Neuron (in vitro differentiated cells): ENCODE results near the gene NTMT1.

Experiments
- H2AFZ ChIP-seq: one replicate; pipeline ENCODE4 v1.6.1; 2013; ENCODE audit warnings: low read depth, mild to moderate bottlenecking, inconsistent platforms, low read length, moderate library complexity
- H3K27me3 ChIP-seq: one replicate; pipeline ENCODE4 v1.6.1; 2013; ENCODE audit warnings: low read length; ENCODE audit not compliant: insufficient read depth
- H3K36me3 ChIP-seq: one replicate; pipeline ENCODE4 v1.6.1; 2013; ENCODE audit warnings: low read length; ENCODE audit not compliant: insufficient read depth
- H3K4me1 ChIP-seq: one replicate; pipeline ENCODE4 v1.6.1; 2013; ENCODE audit warnings: low read length; ENCODE audit not compliant: insufficient read depth
- H3K4me3 ChIP-seq: 2 replicates; pipeline ENCODE4 v1.5.1; 2013; ENCODE audit warnings: mild to moderate bottlenecking, low read length, moderate library complexity
- H3K9me3 ChIP-seq: one replicate; pipeline ENCODE4 v1.6.1; 2013; ENCODE audit warnings: low read length

Gene NTMT1

DNA sequence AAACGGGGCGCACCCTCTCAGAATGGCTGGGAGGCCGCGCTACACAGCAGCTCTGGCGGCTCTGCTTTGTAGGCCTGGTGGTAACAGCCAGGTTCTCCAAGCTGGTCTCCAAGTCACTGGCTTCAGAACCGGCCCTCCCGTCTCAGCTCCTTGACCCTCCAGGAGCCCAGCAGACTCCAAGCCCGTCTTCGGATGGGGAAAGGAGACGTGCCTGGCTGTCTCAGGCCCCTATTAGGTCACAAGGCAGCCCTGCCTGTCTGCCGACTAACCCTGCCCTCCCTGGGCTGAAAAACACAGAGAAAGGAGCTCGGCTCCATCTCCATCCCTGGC is 13.8 kb downstream of the NTMT1 start:
- Histone ChIP-seq H3K4me1 (peaks cover 12% of the 10 kb centered on the region), H3K4me3 (no peak overlapping the region), H2AFZ (no peak overlapping the region), H3K27me3 (no peaks in the 10 kb centered on the region), H3K9me3 (no peaks in the 10 kb centered on the region), H3K36me3 (peaks cover 39% of the 10 kb centered on the region)

DNA sequence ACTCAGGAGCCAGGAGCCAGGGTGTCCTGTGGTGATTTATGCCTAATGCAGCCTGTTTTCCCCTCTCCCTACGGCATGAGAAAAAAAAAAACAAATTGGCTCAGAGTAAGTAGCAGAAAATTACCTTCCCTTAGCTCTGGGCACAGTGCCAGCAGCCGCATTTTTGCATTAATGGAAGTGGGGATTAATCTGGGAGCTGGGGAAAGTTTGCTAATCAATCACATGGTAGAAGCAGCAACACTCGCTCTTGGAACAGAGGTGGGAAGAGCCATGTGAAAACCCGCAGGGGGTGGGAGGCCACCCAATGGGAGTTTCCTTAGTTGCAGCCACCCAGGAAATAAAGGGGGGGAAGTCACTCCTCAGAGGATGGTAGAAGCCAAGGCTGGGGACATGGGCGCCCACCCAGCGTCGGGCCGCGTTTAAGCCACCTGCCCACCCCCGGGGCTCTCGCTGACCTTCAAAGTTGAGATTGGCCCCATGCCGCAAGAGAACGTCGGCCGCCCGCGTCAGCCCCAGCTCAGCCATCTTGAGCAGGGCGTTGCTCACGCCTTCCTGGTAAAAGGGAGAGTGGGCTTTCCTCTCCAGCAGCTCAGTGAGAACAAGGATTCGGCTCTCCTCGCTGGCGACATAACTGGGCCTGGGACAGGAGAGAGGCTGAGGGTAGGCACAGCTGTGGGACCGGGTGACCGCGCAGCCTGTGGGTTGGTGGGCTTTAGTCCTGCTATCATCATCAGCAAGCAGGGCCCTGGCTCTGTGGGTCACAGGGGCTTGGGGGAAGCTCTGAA is 14.3 kb downstream of the NTMT1 start:
- Histone ChIP-seq H3K4me3 (peak overlapping the region; percentile 66), H3K36me3 (peaks cover 33% of the 10 kb centered on the region), H3K4me1 (peaks cover 12% of the 10 kb centered on the region), H2AFZ (no peak overlapping the region), H3K27me3 (no peaks in the 10 kb centered on the region), H3K9me3 (no peaks in the 10 kb centered on the region)

DNA sequence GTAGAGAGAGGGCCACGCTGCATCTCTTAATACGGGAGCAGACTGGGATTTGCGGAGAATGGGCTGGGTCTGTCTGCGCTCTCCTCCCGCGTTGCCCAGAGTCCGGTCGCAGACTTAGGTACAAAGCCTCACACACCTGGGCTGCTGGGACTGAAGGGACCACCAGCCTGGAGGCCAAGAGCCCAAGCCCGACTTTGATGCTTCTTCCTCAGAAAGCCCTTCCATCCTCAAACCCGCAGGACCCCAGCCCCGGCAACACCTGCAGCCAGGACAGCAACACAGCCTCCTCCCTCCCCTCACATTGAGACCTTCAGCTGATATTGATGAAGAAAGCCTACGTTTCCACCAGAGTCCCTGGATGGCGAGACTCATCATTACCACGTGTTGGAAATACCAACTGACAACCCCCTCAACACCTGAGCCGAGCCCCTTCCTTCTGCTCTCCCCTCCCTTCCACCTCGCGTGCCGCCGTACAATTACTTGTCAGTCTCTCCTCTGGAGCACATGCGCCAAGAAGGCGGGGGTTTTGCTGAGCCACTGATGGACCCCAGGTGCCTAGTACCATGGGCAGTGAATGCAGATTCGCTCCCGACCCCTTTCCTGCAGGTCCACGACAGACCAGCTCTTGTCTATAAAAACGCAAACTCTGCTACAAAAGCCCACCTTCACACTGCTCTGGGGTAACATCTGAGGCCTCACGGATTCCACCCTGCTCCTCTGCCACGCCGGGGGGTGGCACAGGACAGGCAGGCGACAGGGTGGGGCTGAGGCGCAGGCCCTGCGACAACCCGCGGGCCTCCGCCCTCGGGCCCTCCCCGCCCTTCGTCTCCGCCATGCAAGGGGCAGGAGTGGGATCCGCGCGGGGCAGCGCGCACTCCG is 15.1 kb downstream of the NTMT1 start:
- no peak overlapping the region for H2AFZ ChIP-seq
- peak overlapping the region; percentile 66 for H3K4me3 ChIP-seq
- no peaks in the 10 kb centered on the region for H3K27me3 ChIP-seq
- H3K36me3 ChIP-seq: peaks cover 27% of the 10 kb centered on the region
- peaks cover 12% of the 10 kb centered on the region for H3K4me1 ChIP-seq
- no peaks in the 10 kb centered on the region for H3K9me3 ChIP-seq

DNA sequence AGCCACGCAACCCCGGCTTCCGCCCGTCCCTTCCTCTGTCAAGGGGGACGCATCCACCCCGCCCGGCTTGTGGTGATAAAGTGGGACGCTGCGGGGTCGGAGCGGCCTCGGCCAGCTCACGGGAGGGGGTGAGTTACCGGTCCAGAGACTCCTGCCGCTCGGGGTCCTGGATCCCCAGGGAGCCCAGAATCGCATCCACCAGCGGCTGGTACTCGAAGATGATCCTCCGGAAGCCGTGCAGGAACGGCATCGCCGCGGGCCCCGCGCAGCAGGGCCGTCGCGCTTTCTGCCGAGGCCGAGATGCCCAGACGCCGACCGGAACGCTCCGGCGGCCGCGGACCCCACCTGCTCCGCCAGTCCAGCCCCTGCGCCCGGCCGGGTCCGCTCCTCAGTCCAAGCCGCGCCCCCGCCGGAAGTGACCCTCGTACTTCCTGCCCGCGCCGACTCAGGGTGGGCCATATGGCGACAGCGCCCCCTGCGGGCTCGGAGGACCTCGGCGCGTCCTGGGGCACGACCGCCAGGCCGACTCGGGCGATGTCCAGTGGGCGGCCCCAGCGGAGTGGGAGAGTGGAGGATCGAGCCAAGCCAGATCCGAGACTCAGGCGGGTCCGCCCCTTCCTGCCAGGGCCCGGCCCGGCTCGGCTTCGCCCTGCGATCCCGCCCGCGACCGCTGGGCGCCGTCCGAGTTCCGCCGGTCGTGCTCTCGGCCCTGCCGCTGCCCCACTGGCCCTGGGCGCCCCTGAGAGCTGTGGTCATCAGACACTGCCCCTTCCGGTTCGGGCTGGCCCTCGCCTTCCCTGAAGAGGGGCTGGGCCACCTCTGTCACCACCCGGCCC is 16.0 kb downstream of the NTMT1 start, which contains the start of gene ASB6:
TSS of gene ASB6 (minus strand) at position 402 of the 836 bp plus-strand sequence. CDS start at position 250, 152 bp downstream.
- Histone ChIP-seq H2AFZ (peak within 1 kb of the TSS; percentile 60), H3K36me3 (peaks cover 24% of the 10 kb centered on the region), H3K4me3 (peak within 1 kb of the TSS; percentile 66), H3K27me3 (no peaks in the 10 kb centered on the region), H3K9me3 (no peaks in the 10 kb centered on the region), H3K4me1 (peaks cover 12% of the 10 kb centered on the region)

DNA sequence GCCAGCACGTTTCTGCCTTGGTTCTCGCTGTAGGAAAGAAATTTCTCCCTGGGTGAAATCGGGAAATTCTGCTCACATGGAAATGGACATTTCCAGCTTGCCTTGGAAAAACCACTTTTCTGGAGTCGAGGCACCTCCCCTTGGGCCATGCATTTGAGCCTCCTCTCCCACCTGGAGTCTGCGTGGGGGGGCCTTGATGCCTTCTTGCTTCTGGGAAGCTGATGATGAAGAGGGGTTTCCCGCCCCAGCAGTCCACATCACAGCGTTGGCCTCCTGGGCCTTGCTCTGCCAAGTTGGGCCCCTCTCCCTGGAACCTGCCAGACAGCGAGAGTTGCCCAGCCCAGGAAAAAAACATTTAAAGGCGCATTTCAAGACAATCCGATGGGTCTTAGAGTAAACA is 17.7 kb downstream of the NTMT1 start:
- peaks cover 18% of the 10 kb centered on the region for H3K4me1 ChIP-seq
- H3K9me3 ChIP-seq: no peaks in the 10 kb centered on the region
- H2AFZ ChIP-seq: no peak overlapping the region
- no peak overlapping the region for H3K4me3 ChIP-seq
- H3K36me3 ChIP-seq: peaks cover 7% of the 10 kb centered on the region
- H3K27me3 ChIP-seq: no peaks in the 10 kb centered on the region

- peaks cover 3% of the 10 kb centered on the region for H3K27me3 ChIP-seq
- H3K36me3 ChIP-seq: peaks cover under 1% of the 10 kb centered on the region
- no peaks in the 10 kb centered on the region for H3K9me3 ChIP-seq
- no peak overlapping the region for H3K4me3 ChIP-seq
- peaks cover 18% of the 10 kb centered on the region for H3K4me1 ChIP-seq
- no peak overlapping the region for H2AFZ ChIP-seq
Observed at GRCh38 chr9:129644365-129644764, 18.4 kb downstream of the NTMT1 start.

- H3K36me3 ChIP-seq: no peaks in the 10 kb centered on the region
- H3K9me3 ChIP-seq: no peaks in the 10 kb centered on the region
- no peak overlapping the region for H3K4me3 ChIP-seq
- no peak overlapping the region for H2AFZ ChIP-seq
- H3K27me3 ChIP-seq: peaks cover 6% of the 10 kb centered on the region
- H3K4me1 ChIP-seq: peaks cover 20% of the 10 kb centered on the region
Observed at GRCh38 chr9:129644902-129645301, 18.9 kb downstream of the NTMT1 start.

DNA sequence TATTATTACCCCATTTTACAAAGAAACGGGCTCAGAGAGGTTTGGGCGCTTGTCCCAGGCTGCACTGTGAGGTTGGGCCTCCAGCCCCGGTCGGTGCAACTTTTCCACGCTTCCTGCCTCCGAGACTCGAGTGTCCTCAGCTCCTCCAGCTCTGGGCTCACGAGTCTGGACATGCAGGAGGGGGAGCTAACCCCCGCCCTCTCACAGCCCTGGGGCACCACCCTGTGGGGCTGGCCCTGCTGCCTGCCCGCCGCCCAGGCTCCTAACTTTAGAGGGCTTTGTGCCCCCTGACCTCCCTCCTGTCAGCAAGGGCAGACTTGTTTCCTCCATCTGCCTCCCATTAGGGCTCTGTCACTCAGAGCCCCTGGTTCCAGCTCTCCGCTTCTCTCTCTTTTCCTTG is 20.3 kb downstream of the NTMT1 start:
- H3K4me3 ChIP-seq: no peak overlapping the region
- no peak overlapping the region for H2AFZ ChIP-seq
- H3K9me3 ChIP-seq: no peaks in the 10 kb centered on the region
- peaks cover 14% of the 10 kb centered on the region for H3K27me3 ChIP-seq
- H3K4me1 ChIP-seq: peaks cover 14% of the 10 kb centered on the region
- H3K36me3 ChIP-seq: no peaks in the 10 kb centered on the region

DNA sequence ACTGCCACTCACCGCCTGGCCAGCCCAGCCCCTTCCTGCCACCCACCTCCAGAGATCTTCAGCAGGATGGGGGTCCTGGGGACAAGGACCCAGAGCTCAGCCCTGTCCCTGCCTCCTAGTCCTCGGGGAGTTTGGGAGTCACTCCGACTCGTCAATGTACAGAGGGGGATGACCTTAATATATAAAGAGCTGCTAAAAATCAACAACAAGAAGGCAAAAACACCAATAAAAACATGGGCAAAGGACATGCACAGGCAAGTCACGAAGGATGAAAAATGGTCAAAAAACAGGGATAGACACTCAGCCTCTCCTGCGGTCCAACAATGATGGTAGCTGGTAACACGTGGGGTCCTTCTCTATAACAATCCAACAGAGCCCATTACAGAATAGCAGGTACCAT is 20.7 kb downstream of the NTMT1 start:
- H3K4me1 ChIP-seq: peaks cover 12% of the 10 kb centered on the region
- no peaks in the 10 kb centered on the region for H3K9me3 ChIP-seq
- peaks cover 14% of the 10 kb centered on the region for H3K27me3 ChIP-seq
- H3K36me3 ChIP-seq: no peaks in the 10 kb centered on the region
- no peak overlapping the region for H2AFZ ChIP-seq
- H3K4me3 ChIP-seq: no peak overlapping the region

GRCh38 chr9:129647635-129648034 is 21.7 kb downstream of the NTMT1 start:
- H3K36me3 ChIP-seq: no peaks in the 10 kb centered on the region
- H3K4me1 ChIP-seq: peaks cover 11% of the 10 kb centered on the region
- no peaks in the 10 kb centered on the region for H3K9me3 ChIP-seq
- H2AFZ ChIP-seq: no peak overlapping the region
- H3K27me3 ChIP-seq: peaks cover 14% of the 10 kb centered on the region
- H3K4me3 ChIP-seq: no peak overlapping the region

DNA sequence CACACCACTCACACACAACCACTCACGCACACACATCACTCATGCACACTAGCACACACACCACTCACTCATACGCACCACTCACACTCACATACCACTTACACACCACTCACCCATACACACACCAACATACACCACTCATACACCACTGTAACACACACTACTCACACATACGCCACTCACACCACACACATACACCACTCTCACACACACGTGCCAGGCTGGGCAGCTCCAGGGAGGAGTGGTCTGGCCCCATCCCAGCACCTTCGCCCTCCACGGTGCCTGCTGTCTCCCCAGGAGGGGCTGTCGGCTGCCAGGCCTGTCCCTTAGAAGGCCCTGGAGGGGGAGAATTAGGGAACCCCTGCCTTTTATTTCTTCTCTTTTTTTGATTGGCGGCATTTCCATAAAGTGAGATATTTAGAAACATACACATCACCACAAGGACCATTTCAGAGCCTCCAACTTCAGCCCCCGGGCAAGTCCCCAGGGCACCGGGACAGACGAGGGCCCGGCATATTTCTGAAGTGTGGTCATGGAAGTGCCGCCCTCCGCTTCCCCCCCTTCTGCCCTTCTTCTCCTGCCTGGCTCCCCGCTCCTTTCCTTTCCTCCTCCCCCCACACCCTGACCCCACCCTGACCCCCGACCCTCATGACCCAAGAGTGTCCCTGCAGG is 22.3 kb downstream of the NTMT1 start:
- no peak overlapping the region for H3K4me3 ChIP-seq
- peaks cover 14% of the 10 kb centered on the region for H3K27me3 ChIP-seq
- H2AFZ ChIP-seq: no peak overlapping the region
- no peaks in the 10 kb centered on the region for H3K36me3 ChIP-seq
- peaks cover 11% of the 10 kb centered on the region for H3K4me1 ChIP-seq
- no peaks in the 10 kb centered on the region for H3K9me3 ChIP-seq

GRCh38 chr9:129648764-129649115 is 22.8 kb downstream of the NTMT1 start:
- Histone ChIP-seq H3K36me3 (no peaks in the 10 kb centered on the region), H3K4me1 (peaks cover 11% of the 10 kb centered on the region), H3K27me3 (peaks cover 14% of the 10 kb centered on the region), H2AFZ (no peak overlapping the region), H3K4me3 (no peak overlapping the region), H3K9me3 (no peaks in the 10 kb centered on the region)
